H9 (cell line): ENCODE data around the gene TRAK2. TPM values are rescaled to one million over a fixed set of nuclear protein-coding genes. Genes with fewer than 3 reads are reported as not detected.

Source experiments
- DNase-seq: peaks from one replicate; pipeline ENCODE4 v3.0.0-alpha.2; 2017
- H2AFZ ChIP-seq: one replicate; pipeline ENCODE4 v1.6.1; 2013; ENCODE audit warnings: mild to moderate bottlenecking, low read length, control low read depth, moderate library complexity
- H2AK5ac ChIP-seq: 2 replicates; pipeline ENCODE4 v1.6.1; 2013; ENCODE audit warnings: low read length, control low read depth, mixed read lengths; ENCODE audit not compliant: insufficient read length
- H2BK120ac ChIP-seq: one replicate; pipeline ENCODE4 v1.6.1; 2013; ENCODE audit warnings: low read depth, mild to moderate bottlenecking, low read length, control low read depth, inconsistent platforms; ENCODE audit not compliant: poor library complexity, severe bottlenecking
- H2BK12ac ChIP-seq: 2 replicates; pipeline ENCODE4 v1.6.1; 2013; ENCODE audit warnings: low read length, control low read depth, mixed read lengths, low read depth; ENCODE audit not compliant: insufficient read length
- H2BK15ac ChIP-seq: 2 replicates; pipeline ENCODE4 v1.6.1; 2013; ENCODE audit warnings: low read depth, low read length, control low read depth
- H2BK20ac ChIP-seq: one replicate; pipeline ENCODE4 v1.6.1; 2013; ENCODE audit warnings: low read depth, mild to moderate bottlenecking, low read length, control low read depth, inconsistent platforms; ENCODE audit not compliant: poor library complexity, severe bottlenecking
- H2BK5ac ChIP-seq: 2 replicates; pipeline ENCODE4 v1.6.1; 2013; ENCODE audit warnings: low read length, control low read depth, mixed read lengths; ENCODE audit not compliant: insufficient read length
- H3K14ac ChIP-seq: 2 replicates; pipeline ENCODE4 v1.6.1; 2013; ENCODE audit warnings: low read length, control low read depth; ENCODE audit not compliant: insufficient read depth
- H3K18ac ChIP-seq: 2 replicates; pipeline ENCODE4 v1.6.1; 2013; ENCODE audit warnings: low read depth, mild to moderate bottlenecking, mixed read lengths, low read length, control low read depth; ENCODE audit not compliant: insufficient read length
- H3K23ac ChIP-seq: 2 replicates; pipeline ENCODE4 v1.6.1; 2013; ENCODE audit warnings: low read length, control low read depth, mixed read lengths, low read depth; ENCODE audit not compliant: insufficient read length
- H3K23me2 ChIP-seq: 2 replicates; pipeline ENCODE4 v1.6.1; 2013; ENCODE audit warnings: low read depth, mild to moderate bottlenecking, mixed read lengths, low read length, control low read depth; ENCODE audit not compliant: insufficient read length, poor library complexity, severe bottlenecking
- H3K27ac ChIP-seq: 2 replicates; pipeline ENCODE4 v1.5.1; 2013; ENCODE audit warnings: low read length, control low read depth, mixed read lengths, low read depth; ENCODE audit not compliant: insufficient read length
- H3K27me3 ChIP-seq: 2 replicates; pipeline ENCODE4 v1.6.1; 2013; ENCODE audit warnings: low read length, control low read depth, inconsistent platforms; ENCODE audit not compliant: insufficient read depth
- H3K4ac ChIP-seq: 2 replicates; pipeline ENCODE4 v1.6.1; 2013; ENCODE audit warnings: low read depth, mild to moderate bottlenecking, control low read depth, inconsistent platforms, low read length, moderate library complexity
- H3K4me1 ChIP-seq: 2 replicates; pipeline ENCODE4 v1.6.1; 2013; ENCODE audit warnings: low read length, control low read depth, inconsistent platforms; ENCODE audit not compliant: insufficient read depth
- H3K4me2 ChIP-seq: 2 replicates; pipeline ENCODE4 v1.6.1; 2013; ENCODE audit warnings: low read length, control low read depth, mixed read lengths; ENCODE audit not compliant: insufficient read length, insufficient read depth
- H3K56ac ChIP-seq: 2 replicates; pipeline ENCODE4 v1.6.1; 2013; ENCODE audit warnings: low read depth, mild to moderate bottlenecking, mixed read lengths, low read length, control low read depth; ENCODE audit not compliant: insufficient read length
- H3K79me1 ChIP-seq: 2 replicates; pipeline ENCODE4 v1.6.1; 2013; ENCODE audit warnings: low read depth, mild to moderate bottlenecking, moderate library complexity, low read length, control low read depth, inconsistent platforms; ENCODE audit not compliant: insufficient read depth, poor library complexity, severe bottlenecking
- H3K79me2 ChIP-seq: 2 replicates; pipeline ENCODE4 v1.6.1; 2013; ENCODE audit warnings: low read length, control low read depth, inconsistent platforms; ENCODE audit not compliant: insufficient read depth
- H3K9ac ChIP-seq: 2 replicates; pipeline ENCODE4 v1.6.1; 2013; ENCODE audit warnings: low read length, control low read depth, mixed read lengths; ENCODE audit not compliant: insufficient read length; ENCODE audit errors: extremely low read depth
- H3K9me3 ChIP-seq: one replicate; pipeline ENCODE4 v1.6.1; 2013; ENCODE audit warnings: low read depth, low read length, inconsistent platforms; ENCODE audit not compliant: control insufficient read depth
- H3T11ph ChIP-seq: one replicate; pipeline ENCODE4 v1.6.1; 2013; ENCODE audit warnings: mild to moderate bottlenecking, low read length, control low read depth, inconsistent platforms
- H4K20me1 ChIP-seq: one replicate; pipeline ENCODE4 v1.6.1; 2013; ENCODE audit not compliant: control insufficient read depth, insufficient read length, insufficient read depth
- H4K5ac ChIP-seq: 2 replicates; pipeline ENCODE4 v1.6.1; 2013; ENCODE audit warnings: low read depth, mild to moderate bottlenecking, mixed read lengths, low read length, control low read depth; ENCODE audit not compliant: insufficient read length
- H4K8ac ChIP-seq: replicated peaks from 2 replicates; pipeline ENCODE4 v1.6.1; 2013; ENCODE audit warnings: low read length, control low read depth, mixed read lengths, low read depth; ENCODE audit not compliant: insufficient read length
- H4K91ac ChIP-seq: 2 replicates; pipeline ENCODE4 v1.6.1; 2013; ENCODE audit warnings: low read depth, mild to moderate bottlenecking, moderate library complexity, mixed read lengths, low read length, control low read depth; ENCODE audit not compliant: insufficient read length
- H3K27ac Mint-ChIP-seq, 3 experiments: 2 replicates in 2 of 3; 3 replicates in 1 of 3; pipeline ENCODE4 v1.8.0; 2020 to 2021; ENCODE audit warnings: mixed read lengths in 3 of 3, mild to moderate bottlenecking in 1 of 3, moderate library complexity in 1 of 3
- H3K27me3 Mint-ChIP-seq: 2 replicates; pipeline ENCODE4 v1.8.0; 2021; ENCODE audit warnings: low read depth, mild to moderate bottlenecking, moderate library complexity, mixed read lengths
- H3K36me3 Mint-ChIP-seq, 3 experiments: 2 replicates in 2 of 3; 3 replicates in 1 of 3; pipeline ENCODE4 v1.8.0; 2020 to 2021; ENCODE audit warnings: low read depth in 3 of 3, mixed read lengths in 3 of 3; ENCODE audit not compliant: insufficient read depth in 1 of 3
- H3K4me1 Mint-ChIP-seq, 2 experiments: 2 replicates each; pipeline ENCODE4 v1.8.0; 2020; ENCODE audit warnings: mixed read lengths in 2 of 2
- H3K4me3 Mint-ChIP-seq, 2 experiments: 2 replicates in 1 of 2; 3 replicates in 1 of 2; pipeline ENCODE4 v1.8.0; 2020 to 2021; ENCODE audit warnings: mild to moderate bottlenecking in 2 of 2, mixed read lengths in 2 of 2, moderate library complexity in 1 of 2
- H3K9me3 Mint-ChIP-seq, 2 experiments: 2 replicates in 1 of 2; 3 replicates in 1 of 2; pipeline ENCODE4 v1.8.0; 2020; ENCODE audit warnings: mild to moderate bottlenecking in 2 of 2, mixed read lengths in 2 of 2, moderate library complexity in 1 of 2
- CTCF ChIP-seq: fragments of 200-600 bp; sonication (generic); conservative IDR thresholded peaks from 3 replicates; pipeline ENCODE4 v1.8.0; 2021; ENCODE audit warnings: antibody characterized with exemption, mild to moderate bottlenecking
- WGBS: extraction: QIAGEN DNeasy Blood & Tissue Kit; methylation state at CpG from one replicate; pipeline ENCODE4 v1.1.7; 2013; ENCODE audit warnings: missing lambda C conversion rate, low lambda C conversion rate, mixed read lengths; ENCODE audit not compliant: insufficient read length; ENCODE audit errors: extremely low coverage; 5-methylcytosine and 5-hydroxymethylcytosine counted together
- total RNA-seq: library from RNA; stranded (reverse); gene quantifications from 2 replicates; pipeline ENCODE4 v1.2.1, GENCODE V29; 2021

The TRAK2 gene
- total RNA-seq, 1 experiment from 2014 or later: 14.2 TPM

- Histone ChIP-seq H3K79me1 (no peaks in the 10 kb centered on the region), H3K4me2 (no peak overlapping the region)
- no peaks in the 10 kb centered on the region for H3K27me3 Mint-ChIP-seq
Observed at GRCh38 chr2:201482543-201482942, 31.3 kb upstream of the TRAK2 start.

More at GRCh38 chr2:201482543-201482942, 31.3 kb upstream of the TRAK2 start:
- no peak overlapping the region for H2AFZ ChIP-seq
- Mint-ChIP-seq H3K27ac (no peak overlapping the region), H3K4me3 (no peak overlapping the region), H3K4me1 (peaks cover 6 to 8% of the 10 kb centered on the region in 2 experiments), H3K36me3 (peaks cover 13 to 24% (median 15%) of the 10 kb centered on the region in 3 experiments), H3K9me3 (peaks cover 2 to 3% of the 10 kb centered on the region in 2 experiments; a peak in 3 of 5 replicates)
- no peaks in the 10 kb centered on the region; the same call in 1 of the 2 replicates for H3K4me1 ChIP-seq
- no peak overlapping the region for H2BK15ac ChIP-seq
- H4K91ac ChIP-seq: no peak overlapping the region
- no peak for TF ChIP-seq CTCF
- no peaks in the 10 kb centered on the region for H3K27me3 ChIP-seq
- H4K5ac ChIP-seq: no peak overlapping the region
- H3K23me2 ChIP-seq: no peaks in the 10 kb centered on the region
- no peak overlapping the region for H2BK12ac ChIP-seq
- no peak overlapping the region for H3K56ac ChIP-seq
- no peak overlapping the region for H2BK5ac ChIP-seq
- H3K9me3 ChIP-seq: no peaks in the 10 kb centered on the region
- no peak overlapping the region for H2BK20ac ChIP-seq
- no peak overlapping the region for H3K9ac ChIP-seq
- H3K27ac ChIP-seq: no peak overlapping the region
- H3K23ac ChIP-seq: no peak overlapping the region
- H3K4ac ChIP-seq: no peak overlapping the region
- no CpG with 5 or more reads among the region's 4 CpGs for whole genome bisulfite sequencing
- no peak overlapping the region for H4K8ac ChIP-seq
- H3K14ac ChIP-seq: no peak overlapping the region
- H3T11ph ChIP-seq: no peak overlapping the region
- no peaks in the 10 kb centered on the region for H4K20me1 ChIP-seq
- no peaks in the 10 kb centered on the region for H3K79me2 ChIP-seq
- H2BK120ac ChIP-seq: no peak overlapping the region
- H3K18ac ChIP-seq: no peak overlapping the region
- no peak for DNase-seq
- no peak overlapping the region for H2AK5ac ChIP-seq
